Measurements from ENCODE around the gene RFX3.

- TF ChIP-seq CTCF (IDR thresholded peaks at IDR 0.05; ENCODE audit: low read length) = no peak
- no peak for TF ChIP-seq EZH2 (IDR thresholded peaks at IDR 0.05; ENCODE audit: borderline replicate concordance, low read length)
These were observed 166.0 kb downstream of the RFX3 start for GRCh38 chr9:3359778-3360177.

All from OCI-LY1 (cell line).